K562 (cell line): Measurements from ENCODE around the gene DNAL4. TPM values are rescaled to one million over a fixed set of nuclear protein-coding genes. Genes with fewer than 3 reads are reported as not detected.
A peak's percentile ranks its signal among the peaks of the same experiment; 100 is the strongest.

ENCODE experiments used
- ETS1 ChIP-seq: conservative IDR thresholded peaks from 2 replicates; pipeline ENCODE4 v1.6.1; 2011; ENCODE audit warnings: low read depth, mild to moderate bottlenecking, low read length; ENCODE audit not compliant: control insufficient read depth
- RAD21 ChIP-seq, 2 experiments: fragments of 250-450 bp in 1 of 2; fragments of 450-650 bp in 1 of 2; sonication (Bioruptor Pico) in 1 of 2; formaldehyde crosslinking in 1 of 2; IDR thresholded peaks in 1 of 2; conservative IDR thresholded peaks in 1 of 2; 2 replicates each; pipeline versions ENCODE4 v1.4.0 to v1.8.0; 2020 to 2022; ENCODE audit warnings: mild to moderate bottlenecking in 2 of 2, moderate library complexity in 1 of 2
- REST ChIP-seq, 2 experiments: fragments of 450-650 bp; formaldehyde crosslinking in 1 of 2; IDR thresholded peaks; 2 replicates each; pipeline versions ENCODE4 v1.4.0 to v1.6.1; 2014 to 2020; ENCODE audit warnings: mild to moderate bottlenecking in 2 of 2, borderline replicate concordance in 1 of 2, low read depth in 1 of 2
- ZNF140 ChIP-seq: fragments of 250-450 bp; sonication (Bioruptor Pico); IDR thresholded peaks from 2 replicates; pipeline ENCODE4 v1.8.0; 2021; ENCODE audit warnings: moderate library complexity, mild to moderate bottlenecking, inconsistent platforms
- ZNF766 ChIP-seq: fragments of 200-800 bp; sonication (Bioruptor generic); conservative IDR thresholded peaks from 2 replicates; pipeline ENCODE4 v1.6.1; 2016; ENCODE audit warnings: missing genetic modification characterization, missing compliant biosample characterization
- polyA plus RNA-seq, 8 experiments: library from polyadenylated mRNA; depleted of rRNA in 4 of 8; stranded (reverse) in 5 of 8; unstranded in 3 of 8; fragments of >200 nt; fragmentation: Nextera tagmentation in 2 of 8; fragmentation: Illumina TruSeq in 1 of 8; extraction: Ambion mirVana in 2 of 8; extraction: Trizol in 1 of 8; gene quantifications; 2 replicates each; pipeline versions ENCODE4 v1.2.1 to v1.2.3, GENCODE V29; 2011 to 2014; ENCODE audit warnings: inconsistent platforms in 1 of 8, missing spikeins in 1 of 8
- total RNA-seq, 7 experiments: library from RNA; depleted of rRNA in 6 of 7; stranded (reverse); fragments of >200 nt in 6 of 7; fragmentation: Illumina TruSeq in 2 of 7; extraction: Trizol in 2 of 7; gene quantifications; 2 replicates each; pipeline versions ENCODE4 v1.2.1 to v1.2.3, GENCODE V29; 2011 to 2021; ENCODE audit warnings: low replicate concordance in 1 of 7
- TF ChIP-seq, protein P1 (sequence below): fragments of 250-450 bp; sonication (Bioruptor Pico); IDR thresholded peaks from 2 replicates; pipeline ENCODE4 v1.4.0; 2020; ENCODE audit warnings: mild to moderate bottlenecking, moderate library complexity

The DNAL4 gene
- total and polyA plus RNA-seq, 9 of the 15 experiments (the other 6 are each of a cell fraction or from before 2014, with no cell fraction given): 0.20 to 9.4 (median 5.2) TPM

DNA sequence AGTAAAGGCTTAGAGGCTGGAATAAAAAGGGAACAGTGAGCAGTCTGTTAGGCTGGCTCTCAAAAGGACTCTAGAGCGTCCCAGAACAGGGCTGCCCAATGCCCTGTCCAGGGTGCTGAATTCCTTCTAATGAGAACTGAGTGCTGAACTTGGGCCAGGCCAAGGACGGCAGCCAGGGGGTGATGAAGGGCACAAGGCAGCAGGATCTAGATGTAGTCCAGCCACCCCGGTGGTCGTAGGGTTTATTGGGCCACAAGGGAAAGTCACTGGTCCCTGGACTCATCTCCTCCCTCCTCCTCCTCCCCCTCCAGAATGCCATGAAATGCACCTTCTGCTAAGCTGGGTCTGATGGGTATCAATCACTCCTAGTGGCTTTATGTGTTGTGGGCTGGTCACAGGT, 30.6 kb upstream of the DNAL4 start (continued):
- TF ChIP-seq ZNF140 (no peak), RAD21 (CRISPR knock-in tag; conservative IDR thresholded peaks at IDR 0.05 in 1 of 2, IDR thresholded peaks at IDR 0.05 in 1 of 2) (peak in 1 of 2 experiments; percentile 35; a peak in 2 of 4 replicates), ZNF766 (peak; percentile 72), ETS1 (0 out of 2 replicates have a peak, but pooled peaks have one; percentile 35), REST (IDR thresholded peaks at IDR 0.05; ENCODE audit: borderline replicate concordance) (peak; percentile 100), REST (CRISPR knock-in tag; IDR thresholded peaks at IDR 0.05; ENCODE audit: low read depth) (peak; percentile 97)
- TF ChIP-seq, protein P1, sequence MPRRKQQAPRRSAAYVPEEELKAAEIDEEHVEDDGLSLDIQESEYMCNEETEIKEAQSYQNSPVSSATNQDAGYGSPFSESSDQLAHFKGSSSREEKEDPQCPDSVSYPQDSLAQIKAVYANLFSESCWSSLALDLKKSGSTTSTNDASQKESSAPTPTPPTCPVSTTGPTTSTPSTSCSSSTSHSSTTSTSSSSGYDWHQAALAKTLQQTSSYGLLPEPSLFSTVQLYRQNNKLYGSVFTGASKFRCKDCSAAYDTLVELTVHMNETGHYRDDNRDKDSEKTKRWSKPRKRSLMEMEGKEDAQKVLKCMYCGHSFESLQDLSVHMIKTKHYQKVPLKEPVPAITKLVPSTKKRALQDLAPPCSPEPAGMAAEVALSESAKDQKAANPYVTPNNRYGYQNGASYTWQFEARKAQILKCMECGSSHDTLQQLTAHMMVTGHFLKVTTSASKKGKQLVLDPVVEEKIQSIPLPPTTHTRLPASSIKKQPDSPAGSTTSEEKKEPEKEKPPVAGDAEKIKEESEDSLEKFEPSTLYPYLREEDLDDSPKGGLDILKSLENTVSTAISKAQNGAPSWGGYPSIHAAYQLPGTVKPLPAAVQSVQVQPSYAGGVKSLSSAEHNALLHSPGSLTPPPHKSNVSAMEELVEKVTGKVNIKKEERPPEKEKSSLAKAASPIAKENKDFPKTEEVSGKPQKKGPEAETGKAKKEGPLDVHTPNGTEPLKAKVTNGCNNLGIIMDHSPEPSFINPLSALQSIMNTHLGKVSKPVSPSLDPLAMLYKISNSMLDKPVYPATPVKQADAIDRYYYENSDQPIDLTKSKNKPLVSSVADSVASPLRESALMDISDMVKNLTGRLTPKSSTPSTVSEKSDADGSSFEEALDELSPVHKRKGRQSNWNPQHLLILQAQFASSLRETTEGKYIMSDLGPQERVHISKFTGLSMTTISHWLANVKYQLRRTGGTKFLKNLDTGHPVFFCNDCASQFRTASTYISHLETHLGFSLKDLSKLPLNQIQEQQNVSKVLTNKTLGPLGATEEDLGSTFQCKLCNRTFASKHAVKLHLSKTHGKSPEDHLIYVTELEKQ (CRISPR knock-in tag): no peak
